Liver (tissue), 9 donors: ENCODE data around the gene ALG3. TPM values are rescaled to one million over a fixed set of nuclear protein-coding genes. Genes with fewer than 3 reads are reported as not detected.

ENCODE experiments used
- DNase-seq: peaks from one replicate; pipeline ENCODE4 v3.0.0-alpha.2; 2017; ENCODE audit warnings: low spot score
- H3K27ac ChIP-seq, 2 donors: one replicate each; pipeline ENCODE4 v1.7.0; 2013; ENCODE audit warnings: inconsistent platforms in 2 of 2, low read length in 2 of 2, control low read depth in 1 of 2, low read depth in 1 of 2, mild to moderate bottlenecking in 1 of 2
- H3K27me3 ChIP-seq, 4 donors: one replicate each; pipeline versions ENCODE4 v1.6.1 to v1.7.0; 2013; ENCODE audit warnings: low read length in 3 of 4, inconsistent platforms in 1 of 4, mild to moderate bottlenecking in 1 of 4, moderate library complexity in 1 of 4; ENCODE audit not compliant: control insufficient read depth in 4 of 4, insufficient read depth in 4 of 4
- H3K36me3 ChIP-seq, 4 donors: one replicate each; pipeline versions ENCODE4 v1.6.1 to v1.7.0; 2013; ENCODE audit warnings: low read length in 3 of 4, mild to moderate bottlenecking in 3 of 4, low read depth in 1 of 4, moderate library complexity in 1 of 4; ENCODE audit not compliant: control insufficient read depth in 4 of 4, insufficient read depth in 3 of 4
- H3K4me1 ChIP-seq, 4 donors: one replicate each; pipeline versions ENCODE4 v1.6.1 to v1.7.0; 2013; ENCODE audit warnings: low read length in 3 of 4, mild to moderate bottlenecking in 3 of 4, moderate library complexity in 1 of 4; ENCODE audit not compliant: control insufficient read depth in 4 of 4, insufficient read depth in 4 of 4
- H3K4me3 ChIP-seq, 3 donors: one replicate each; pipeline versions ENCODE4 v1.6.1 to v1.7.0; 2013; ENCODE audit warnings: low read length in 3 of 3, control low read depth in 1 of 3, low read depth in 1 of 3, mild to moderate bottlenecking in 1 of 3
- H3K9ac ChIP-seq, 2 donors: one replicate each; pipeline ENCODE4 v1.7.0; 2013; ENCODE audit warnings: low read length in 2 of 2, mild to moderate bottlenecking in 2 of 2, moderate library complexity in 2 of 2, control low read depth in 1 of 2, low read depth in 1 of 2
- H3K9me3 ChIP-seq, 4 donors: one replicate each; pipeline versions ENCODE4 v1.6.1 to v1.7.0; 2013; ENCODE audit warnings: low read length in 3 of 4; ENCODE audit not compliant: control insufficient read depth in 4 of 4
- ATF3 ChIP-seq: IDR thresholded peaks from 2 replicates; pipeline ENCODE4 v1.6.1; 2016; ENCODE audit warnings: antibody characterized with exemption
- CTCF ChIP-seq: fragments of 150-350 bp; IDR thresholded peaks from 2 replicates; pipeline ENCODE4 v1.5.1; 2017; ENCODE audit warnings: improper control_type of control experiment, low read depth, low read length; ENCODE audit not compliant: missing input control
- EGR1 ChIP-seq, 2 donors: IDR thresholded peaks; 2 replicates each; pipeline ENCODE4 v1.6.1; 2016 to 2018; ENCODE audit warnings: antibody characterized with exemption in 2 of 2, low read depth in 2 of 2
- FOXA1 ChIP-seq: IDR thresholded peaks from 2 replicates; pipeline ENCODE4 v1.6.1; 2016; ENCODE audit warnings: antibody characterized with exemption
- FOXA2 ChIP-seq: IDR thresholded peaks from 2 replicates; pipeline ENCODE4 v1.6.1; 2016; ENCODE audit warnings: antibody characterized with exemption
- HNF4A ChIP-seq, 2 donors: conservative IDR thresholded peaks; 2 replicates each; pipeline ENCODE4 v1.6.1; 2016; ENCODE audit warnings: antibody characterized with exemption in 2 of 2, mild to moderate bottlenecking in 2 of 2
- JUND ChIP-seq, 2 donors: IDR thresholded peaks; 2 replicates each; pipeline ENCODE4 v1.6.1; 2016; ENCODE audit warnings: antibody characterized with exemption in 2 of 2
- MAX ChIP-seq: IDR thresholded peaks from 2 replicates; pipeline ENCODE4 v1.6.1; 2016; ENCODE audit warnings: antibody characterized with exemption
- RAD21 ChIP-seq, 2 donors: IDR thresholded peaks; 2 replicates each; pipeline ENCODE4 v1.6.1; 2016; ENCODE audit warnings: antibody characterized with exemption in 2 of 2, mild to moderate bottlenecking in 2 of 2
- REST ChIP-seq: IDR thresholded peaks from 2 replicates; pipeline ENCODE4 v1.6.1; 2016; ENCODE audit warnings: antibody characterized with exemption, mild to moderate bottlenecking
- RXRA ChIP-seq, 2 donors: IDR thresholded peaks; 2 replicates each; pipeline ENCODE4 v1.6.1; 2017 to 2018; ENCODE audit warnings: antibody characterized with exemption in 2 of 2, mild to moderate bottlenecking in 1 of 2
- TAF1 ChIP-seq: conservative IDR thresholded peaks from 2 replicates; pipeline ENCODE4 v1.6.1; 2016; ENCODE audit warnings: antibody characterized with exemption, mild to moderate bottlenecking
- ZBTB33 ChIP-seq: IDR thresholded peaks from 2 replicates; pipeline ENCODE4 v1.6.1; 2016; ENCODE audit warnings: antibody characterized with exemption
- WGBS: extraction: QIAGEN DNeasy Blood & Tissue Kit; methylation state at CpG from one replicate; pipeline ENCODE4 v1.1.7; 2013; 5-methylcytosine and 5-hydroxymethylcytosine counted together
- polyA plus RNA-seq, 2 donors: library from polyadenylated mRNA; stranded (reverse) in 1 of 2; unstranded in 1 of 2; fragments of 200-250 nt in 1 of 2; fragments of >200 nt in 1 of 2; fragmentation: Nextera tagmentation in 1 of 2; extraction: Ambion mirVana in 1 of 2; gene quantifications; one replicate each; pipeline versions ENCODE4 v1.2.1 to v1.2.3, GENCODE V29; 2013 to 2015
- total RNA-seq, 2 donors: library from RNA; depleted of rRNA; stranded (reverse); fragments of >200 nt; gene quantifications; one replicate each; pipeline ENCODE4 v1.2.3, GENCODE V29; 2014
- donor health status: healthy.
- donor health status: healthy.
- donor health status: healthy.
- donor health status: healthy.
- donor health status: healthy.

Gene ALG3
- total and polyA plus RNA-seq, 4 donors, result 27.7 to 78.6 (median 64.5) TPM

GRCh38 chr3:184236636-184237035, 12.1 kb downstream of the ALG3 start:
- TF ChIP-seq RXRA (IDR thresholded peaks at IDR 0.05), result no peak
- TF ChIP-seq ZBTB33, result no peak
- no peak for TF ChIP-seq TAF1
- TF ChIP-seq FOXA2, result no peak
- TF ChIP-seq REST, result no peak
- no peak for TF ChIP-seq EGR1 (IDR thresholded peaks at IDR 0.05; ENCODE audit: low read depth in 2 of 2)
- TF ChIP-seq JUND (IDR thresholded peaks at IDR 0.05), result no peak
- TF ChIP-seq HNF4A (conservative IDR thresholded peaks at IDR 0.05), result no peak
- no peak for TF ChIP-seq ATF3
- TF ChIP-seq FOXA1, result no peak
- TF ChIP-seq RAD21 (IDR thresholded peaks at IDR 0.05), result no peak
- TF ChIP-seq MAX, result no peak
- TF ChIP-seq CTCF, result no peak
- no peak overlapping the region for H3K9ac ChIP-seq
- no peaks in the 10 kb centered on the region for H3K36me3 ChIP-seq
- 94% methylated on average over 3 of the region's 3 CpGs for WGBS
- H3K27ac ChIP-seq, result no peak overlapping the region
- peaks cover 0 to 5% (median 2%) of the 10 kb centered on the region in 4 donors for H3K27me3 ChIP-seq
- H3K4me1 ChIP-seq, result peaks cover 4 to 6% (median 6%) of the 10 kb centered on the region in 4 donors
- no peak overlapping the region for H3K4me3 ChIP-seq
- DNase-seq, result no peak
- H3K9me3 ChIP-seq, result no peaks in the 10 kb centered on the region

- H3K27me3 ChIP-seq, result peaks cover 0 to 5% (median 2%) of the 10 kb centered on the region in 4 donors
These were observed 12.7 kb downstream of the ALG3 start for GRCh38 chr3:184236033-184236410.

More at GRCh38 chr3:184236033-184236410, 12.7 kb downstream of the ALG3 start:
- no peak overlapping the region for H3K27ac ChIP-seq
- no peaks in the 10 kb centered on the region for H3K36me3 ChIP-seq
- DNase-seq, result no peak
- no peak overlapping the region for H3K9ac ChIP-seq
- no peaks in the 10 kb centered on the region for H3K4me1 ChIP-seq
- no peaks in the 10 kb centered on the region for H3K9me3 ChIP-seq
- no peak overlapping the region for H3K4me3 ChIP-seq
- TF ChIP-seq JUND (IDR thresholded peaks at IDR 0.05) (no peak), ATF3 (no peak), TAF1 (no peak), REST (no peak), RXRA (IDR thresholded peaks at IDR 0.05) (no peak), CTCF (no peak), HNF4A (conservative IDR thresholded peaks at IDR 0.05) (no peak)
- WGBS, result 72% methylated on average over 14 of the region's 14 CpGs
